ENCODE measurements around the gene HPS4. TPM values are rescaled to one million over a fixed set of nuclear protein-coding genes. Genes with fewer than 3 reads are reported as not detected.

Gene HPS4
- total RNA-seq, 1 experiment from 2014 or later, result 35.4 TPM

- peaks cover 14% of the 10 kb centered on the region for H3K79me2 ChIP-seq (ENCODE audit: insufficient read depth, low read length)
- H3K4me1 ChIP-seq (ENCODE audit: control insufficient read depth in 1 of 2, insufficient read depth in 2 of 2, low read length in 2 of 2), result no peaks in the 10 kb centered on the region
- no peak for DNase-seq (ENCODE audit: low read depth, low spot score)
- no peak overlapping the region for H3K4me2 ChIP-seq (ENCODE audit: low read length)
- H3K9me3 ChIP-seq (ENCODE audit: control insufficient read depth in 1 of 2, insufficient read depth in 1 of 2, low read depth in 1 of 2, low read length in 2 of 2), result no peaks in the 10 kb centered on the region
- H2AFZ ChIP-seq (ENCODE audit: low read depth, low read length, poor library complexity, severe bottlenecking), result no peak overlapping the region
- H4K20me1 ChIP-seq (ENCODE audit: insufficient read depth), result no peaks in the 10 kb centered on the region
- H3K9ac ChIP-seq (ENCODE audit: low read length), result no peak overlapping the region
- RAD21 ChIA-PET (ENCODE audit: low non-redundant PET in 1 of 2, low total read pairs in 2 of 2, uncharacterized antibody in 2 of 2, unreplicated experiment in 2 of 2), result no interaction called here
- POLR2A ChIA-PET, result no interaction called here
- TF ChIP-seq SIN3A (IDR thresholded peaks at IDR 0.05; ENCODE audit: low read depth), result no peak
- no peak for TF ChIP-seq EZH2phosphoT487 (IDR thresholded peaks at IDR 0.05; ENCODE audit: borderline replicate concordance)
- TF ChIP-seq, protein P1, sequence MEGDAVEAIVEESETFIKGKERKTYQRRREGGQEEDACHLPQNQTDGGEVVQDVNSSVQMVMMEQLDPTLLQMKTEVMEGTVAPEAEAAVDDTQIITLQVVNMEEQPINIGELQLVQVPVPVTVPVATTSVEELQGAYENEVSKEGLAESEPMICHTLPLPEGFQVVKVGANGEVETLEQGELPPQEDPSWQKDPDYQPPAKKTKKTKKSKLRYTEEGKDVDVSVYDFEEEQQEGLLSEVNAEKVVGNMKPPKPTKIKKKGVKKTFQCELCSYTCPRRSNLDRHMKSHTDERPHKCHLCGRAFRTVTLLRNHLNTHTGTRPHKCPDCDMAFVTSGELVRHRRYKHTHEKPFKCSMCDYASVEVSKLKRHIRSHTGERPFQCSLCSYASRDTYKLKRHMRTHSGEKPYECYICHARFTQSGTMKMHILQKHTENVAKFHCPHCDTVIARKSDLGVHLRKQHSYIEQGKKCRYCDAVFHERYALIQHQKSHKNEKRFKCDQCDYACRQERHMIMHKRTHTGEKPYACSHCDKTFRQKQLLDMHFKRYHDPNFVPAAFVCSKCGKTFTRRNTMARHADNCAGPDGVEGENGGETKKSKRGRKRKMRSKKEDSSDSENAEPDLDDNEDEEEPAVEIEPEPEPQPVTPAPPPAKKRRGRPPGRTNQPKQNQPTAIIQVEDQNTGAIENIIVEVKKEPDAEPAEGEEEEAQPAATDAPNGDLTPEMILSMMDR (IDR thresholded peaks at IDR 0.05 in 2 of 3, conservative IDR thresholded peaks at IDR 0.05 in 1 of 3; ENCODE audit: borderline replicate concordance in 1 of 3, insufficient read depth in 1 of 3, low read depth in 2 of 3, low read length in 2 of 3), result no peak
- TF ChIP-seq ZFX (IDR thresholded peaks at IDR 0.05), result no peak
- CTCF ChIA-PET, result no interaction called here
- no peaks in the 10 kb centered on the region for H3K27me3 ChIP-seq (ENCODE audit: insufficient read depth, low read length)
- no peak overlapping the region for H3K4me3 ChIP-seq (replicated peaks in 1 of 2; ENCODE audit: low read depth in 1 of 2, low read length in 2 of 2)
- no TSS peak for BruUV-seq (replicated peaks)
- peaks cover 67 to 72% of the 10 kb centered on the region in 2 experiments for H3K36me3 ChIP-seq (ENCODE audit: control insufficient read depth in 1 of 2, insufficient read depth in 2 of 2, low read length in 2 of 2)
- no peak for ATAC-seq
- intact Hi-C loops (cut with micrococcal nuclease), result no loop called here
- no peak overlapping the region for H3K27ac ChIP-seq (ENCODE audit: low read depth, low read length)
- H3K9me2 ChIP-seq (ENCODE audit: insufficient read depth), result no peaks in the 10 kb centered on the region
These were observed 8.6 kb upstream of the HPS4 start for GRCh38 chr22:26492220-26492619.

DNA sequence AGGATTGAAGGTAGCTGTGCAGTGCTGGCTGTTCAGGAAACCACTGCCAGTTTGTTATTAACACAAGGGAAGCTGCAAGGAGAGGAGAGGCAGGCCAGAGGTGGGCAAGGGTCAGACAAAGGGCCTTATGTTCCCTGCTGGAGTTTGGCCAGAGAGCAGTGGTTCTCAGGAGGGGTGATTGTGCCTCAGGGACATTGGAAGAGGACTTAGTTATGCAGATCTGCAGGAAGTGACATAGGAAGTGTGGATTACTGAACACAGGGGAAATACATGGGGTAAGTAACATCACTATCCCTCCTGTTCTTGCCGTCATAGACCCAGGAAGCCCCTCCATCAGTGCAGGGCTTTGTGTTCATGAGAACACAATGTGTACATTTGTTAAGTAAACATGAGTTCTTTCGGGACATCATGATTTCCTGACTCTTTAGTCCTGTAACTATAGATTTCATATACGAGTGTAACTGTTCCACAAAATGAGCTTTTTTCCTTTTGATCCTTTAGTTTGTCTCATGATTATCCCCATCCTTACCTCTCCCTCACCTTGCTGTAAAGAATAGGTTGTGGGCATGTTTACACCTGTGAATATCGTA is 6.0 kb upstream of the HPS4 start:
- H3K36me3 ChIP-seq (ENCODE audit: control insufficient read depth in 1 of 2, insufficient read depth in 2 of 2, low read length in 2 of 2), result peaks cover 50 to 57% of the 10 kb centered on the region in 2 experiments
- H2AFZ ChIP-seq (ENCODE audit: low read depth, low read length, poor library complexity, severe bottlenecking), result no peak overlapping the region
- DNase-seq (ENCODE audit: low read depth, low spot score) (no peak), ATAC-seq (no peak)
- peaks cover 7 to 8% of the 10 kb centered on the region in 2 experiments for H3K4me1 ChIP-seq (ENCODE audit: control insufficient read depth in 1 of 2, insufficient read depth in 2 of 2, low read length in 2 of 2)
- CTCF ChIA-PET, result no interaction called here
- H3K9me3 ChIP-seq (ENCODE audit: control insufficient read depth in 1 of 2, insufficient read depth in 1 of 2, low read depth in 1 of 2, low read length in 2 of 2), result no peaks in the 10 kb centered on the region
- RAD21 ChIA-PET (ENCODE audit: low non-redundant PET in 1 of 2, low total read pairs in 2 of 2, uncharacterized antibody in 2 of 2, unreplicated experiment in 2 of 2), result no interaction called here
- H3K4me3 ChIP-seq (replicated peaks in 1 of 2; ENCODE audit: low read depth in 1 of 2, low read length in 2 of 2), result no peak overlapping the region
- H3K27me3 ChIP-seq (ENCODE audit: insufficient read depth, low read length), result no peaks in the 10 kb centered on the region
- no peaks in the 10 kb centered on the region for H4K20me1 ChIP-seq (ENCODE audit: insufficient read depth)
- H3K9ac ChIP-seq (ENCODE audit: low read length), result no peak overlapping the region
- H3K9me2 ChIP-seq (ENCODE audit: insufficient read depth), result no peaks in the 10 kb centered on the region
- POLR2A ChIA-PET, result no interaction called here
- H3K27ac ChIP-seq (ENCODE audit: low read depth, low read length), result no peak overlapping the region
- intact Hi-C loops (cut with micrococcal nuclease), result no loop called here
- H3K4me2 ChIP-seq (ENCODE audit: low read length), result no peak overlapping the region
- peaks cover 32% of the 10 kb centered on the region for H3K79me2 ChIP-seq (ENCODE audit: insufficient read depth, low read length)
- no TSS peak for BruUV-seq (replicated peaks)
- TF ChIP-seq JUND (IDR thresholded peaks at IDR 0.05) (no peak), SP1 (IDR thresholded peaks at IDR 0.05; ENCODE audit: low read depth) (no peak), CEBPB (IDR thresholded peaks at IDR 0.05; ENCODE audit: low read depth) (no peak), EZH2phosphoT487 (IDR thresholded peaks at IDR 0.05; ENCODE audit: borderline replicate concordance) (no peak), SIN3A (IDR thresholded peaks at IDR 0.05; ENCODE audit: low read depth) (no peak), ZBTB33 (IDR thresholded peaks at IDR 0.05; ENCODE audit: extremely low read depth, insufficient replicate concordance, low read length) (no peak), EGR1 (IDR thresholded peaks at IDR 0.05; ENCODE audit: low read depth) (no peak), TCF7L2 (IDR thresholded peaks at IDR 0.05; ENCODE audit: borderline replicate concordance, extremely low read depth, insufficient read depth, insufficient read length) (no peak)
- TF ChIP-seq, protein P2, sequence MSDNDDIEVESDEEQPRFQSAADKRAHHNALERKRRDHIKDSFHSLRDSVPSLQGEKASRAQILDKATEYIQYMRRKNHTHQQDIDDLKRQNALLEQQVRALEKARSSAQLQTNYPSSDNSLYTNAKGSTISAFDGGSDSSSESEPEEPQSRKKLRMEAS (IDR thresholded peaks at IDR 0.05), result no peak
- TF ChIP-seq, protein P1 (IDR thresholded peaks at IDR 0.05 in 2 of 3, conservative IDR thresholded peaks at IDR 0.05 in 1 of 3; ENCODE audit: borderline replicate concordance in 1 of 3, insufficient read depth in 1 of 3, low read depth in 2 of 3, low read length in 2 of 3), result no peak
